ENCODE measurements around the gene UBN1. TPM values are rescaled to one million over a fixed set of nuclear protein-coding genes. Genes with fewer than 3 reads are reported as not detected.

UBN1 gene
- total and polyA plus RNA-seq, 5 experiments from 2014 or later: 10.9 to 40.9 (median 18.4) TPM

GRCh38 chr16:4904942-4905615 lies 57.8 kb downstream of the UBN1 start:
- POLR2A ChIA-PET: no interaction called here
- H3K9me3 Mint-ChIP-seq: no peaks in the 10 kb centered on the region

GRCh38 chr16:4908854-4909401 lies 61.6 kb downstream of the UBN1 start:
- no peak for ATAC-seq
- H3K9me3 Mint-ChIP-seq: no peaks in the 10 kb centered on the region
- no peak overlapping the region for H3K27ac Mint-ChIP-seq
- H3K27me3 Mint-ChIP-seq: peaks cover 7 to 21% (median 18%) of the 10 kb centered on the region in 5 donors
- H3K36me3 Mint-ChIP-seq: no peaks in the 10 kb centered on the region
- DNase-seq: no peak
- peaks cover 0 to 2% (median 0%) of the 10 kb centered on the region in 4 donors for H3K4me1 Mint-ChIP-seq
- POLR2A ChIA-PET: no interaction called here
- H3K4me3 Mint-ChIP-seq: no peak overlapping the region

More at GRCh38 chr16:4904942-4905615, 57.8 kb downstream of the UBN1 start:
- ATAC-seq (no peak), DNase-seq (no peak)
- Mint-ChIP-seq H3K4me3 (no peak overlapping the region), H3K27me3 (peaks cover 7 to 36% (median 24%) of the 10 kb centered on the region in 5 donors), H3K27ac (no peak overlapping the region), H3K4me1 (peaks cover 0 to 2% (median 0%) of the 10 kb centered on the region in 4 donors), H3K36me3 (no peaks in the 10 kb centered on the region)

GRCh38 chr16:4909825-4910224 lies 62.5 kb downstream of the UBN1 start:
- H3K36me3 Mint-ChIP-seq: no peaks in the 10 kb centered on the region
- H3K4me3 Mint-ChIP-seq: no peak overlapping the region
- H3K9me3 Mint-ChIP-seq: no peaks in the 10 kb centered on the region
- ATAC-seq (no peak), DNase-seq (no peak)
- peaks cover 0 to 14% (median 9%) of the 10 kb centered on the region in 5 donors for H3K27me3 Mint-ChIP-seq
- H3K4me1 Mint-ChIP-seq: no peaks in the 10 kb centered on the region
- POLR2A ChIA-PET: no interaction called here
- no peak overlapping the region for H3K27ac Mint-ChIP-seq

GRCh38 chr16:4910828-4911227 lies 63.5 kb downstream of the UBN1 start:
- no peaks in the 10 kb centered on the region for H3K36me3 Mint-ChIP-seq
- no peaks in the 10 kb centered on the region for H3K9me3 Mint-ChIP-seq
- POLR2A ChIA-PET: no interaction called here
- H3K4me1 Mint-ChIP-seq: no peaks in the 10 kb centered on the region
- peaks cover 0 to 9% (median 0%) of the 10 kb centered on the region in 5 donors for H3K27me3 Mint-ChIP-seq
- H3K4me3 Mint-ChIP-seq: no peak overlapping the region
- H3K27ac Mint-ChIP-seq: no peak overlapping the region
- no peak for DNase-seq
- ATAC-seq: no peak

GRCh38 chr16:4911970-4912386 lies 64.7 kb downstream of the UBN1 start:
- no peak for ATAC-seq

GRCh38 chr16:4913130-4913773 lies 66.0 kb downstream of the UBN1 start:
- Mint-ChIP-seq H3K9me3 (no peaks in the 10 kb centered on the region), H3K4me3 (no peak overlapping the region), H3K36me3 (no peaks in the 10 kb centered on the region), H3K27ac (peak overlapping the region in 1 of 10 donors; percentile 57), H3K27me3 (peaks cover 0 to 3% (median 0%) of the 10 kb centered on the region in 5 donors), H3K4me1 (no peaks in the 10 kb centered on the region)
- POLR2A ChIA-PET: no interaction called here
- no peak for DNase-seq
- ATAC-seq: no peak

More at GRCh38 chr16:4911970-4912386, 64.7 kb downstream of the UBN1 start:
- peak overlapping the region in 2 of 10 donors; percentile 26 to 84 for H3K27ac Mint-ChIP-seq
- no peaks in the 10 kb centered on the region for H3K36me3 Mint-ChIP-seq
- H3K27me3 Mint-ChIP-seq: peaks cover 0 to 4% (median 0%) of the 10 kb centered on the region in 5 donors
- no peaks in the 10 kb centered on the region for H3K4me1 Mint-ChIP-seq
- no peaks in the 10 kb centered on the region for H3K9me3 Mint-ChIP-seq
- no peak for DNase-seq
- H3K4me3 Mint-ChIP-seq: no peak overlapping the region
- POLR2A ChIA-PET: no interaction called here

GRCh38 chr16:4913774-4914525 lies 66.7 kb downstream of the UBN1 start:
- no peaks in the 10 kb centered on the region for H3K9me3 Mint-ChIP-seq
- POLR2A ChIA-PET: no interaction called here
- no peaks in the 10 kb centered on the region for H3K4me1 Mint-ChIP-seq
- ATAC-seq: no peak
- H3K36me3 Mint-ChIP-seq: no peaks in the 10 kb centered on the region
- no peak for DNase-seq
- peaks cover 0 to 3% (median 0%) of the 10 kb centered on the region in 5 donors for H3K27me3 Mint-ChIP-seq
- H3K4me3 Mint-ChIP-seq: no peak overlapping the region
- H3K27ac Mint-ChIP-seq: no peak overlapping the region

GRCh38 chr16:4914528-4915225 lies 67.4 kb downstream of the UBN1 start:
- no peak for ATAC-seq
- POLR2A ChIA-PET: no interaction called here

GRCh38 chr16:4915226-4915761 lies 68.0 kb downstream of the UBN1 start:
- Mint-ChIP-seq H3K36me3 (no peaks in the 10 kb centered on the region), H3K4me1 (no peaks in the 10 kb centered on the region), H3K4me3 (no peak overlapping the region), H3K9me3 (no peaks in the 10 kb centered on the region), H3K27ac (no peak overlapping the region), H3K27me3 (peaks cover 0 to 3% (median 0%) of the 10 kb centered on the region in 5 donors)
- DNase-seq (no peak), ATAC-seq (no peak)
- POLR2A ChIA-PET: no interaction called here

More at GRCh38 chr16:4914528-4915225, 67.4 kb downstream of the UBN1 start:
- Mint-ChIP-seq H3K4me1 (no peaks in the 10 kb centered on the region), H3K27ac (no peak overlapping the region), H3K27me3 (peaks cover 0 to 3% (median 0%) of the 10 kb centered on the region in 5 donors), H3K9me3 (no peaks in the 10 kb centered on the region), H3K36me3 (no peaks in the 10 kb centered on the region), H3K4me3 (no peak overlapping the region)
- DNase-seq: no peak

- DNase-seq (no peak), ATAC-seq (no peak)
- H3K4me1 Mint-ChIP-seq: no peaks in the 10 kb centered on the region
- H3K36me3 Mint-ChIP-seq: no peaks in the 10 kb centered on the region
- POLR2A ChIA-PET: interaction anchor here (1.0 kb wide), 1 partner anchor 11 kb away, joined by 3 read pairs; no protein-coding TSS in a partner anchor
- H3K27me3 Mint-ChIP-seq: peaks cover 0 to 3% (median 0%) of the 10 kb centered on the region in 5 donors
- no peak overlapping the region for H3K27ac Mint-ChIP-seq
- H3K9me3 Mint-ChIP-seq: no peaks in the 10 kb centered on the region
- H3K4me3 Mint-ChIP-seq: no peak overlapping the region
These were observed 69.8 kb downstream of the UBN1 start for GRCh38 chr16:4917117-4917516.

GRCh38 chr16:4918781-4919251 lies 71.5 kb downstream of the UBN1 start:
- H3K36me3 Mint-ChIP-seq: no peaks in the 10 kb centered on the region
- peak overlapping the region in 1 of 10 donors; percentile 29 for H3K4me3 Mint-ChIP-seq

GRCh38 chr16:4920826-4921225 lies 73.5 kb downstream of the UBN1 start:
- H3K27me3 Mint-ChIP-seq: peaks cover 0 to 7% (median 6%) of the 10 kb centered on the region in 5 donors
- POLR2A ChIA-PET: no interaction called here
- H3K4me3 Mint-ChIP-seq: no peak overlapping the region
- H3K9me3 Mint-ChIP-seq: peaks cover 0 to 3% (median 0%) of the 10 kb centered on the region in 9 donors
- no peaks in the 10 kb centered on the region for H3K36me3 Mint-ChIP-seq
- H3K4me1 Mint-ChIP-seq: no peaks in the 10 kb centered on the region
- no peak for DNase-seq
- H3K27ac Mint-ChIP-seq: no peak overlapping the region
- no peak for ATAC-seq

More at GRCh38 chr16:4918781-4919251, 71.5 kb downstream of the UBN1 start:
- H3K9me3 Mint-ChIP-seq: no peaks in the 10 kb centered on the region
- no peak for DNase-seq
- H3K4me1 Mint-ChIP-seq: no peaks in the 10 kb centered on the region
- POLR2A ChIA-PET: no interaction called here
- no peak overlapping the region for H3K27ac Mint-ChIP-seq
- H3K27me3 Mint-ChIP-seq: peaks cover 0 to 7% (median 6%) of the 10 kb centered on the region in 5 donors
- ATAC-seq: no peak
